K562 (cell line): ENCODE results near the gene WDFY2. TPM values are rescaled to one million over a fixed set of nuclear protein-coding genes. Genes with fewer than 3 reads are reported as not detected.

ENCODE experiments used
- ATAC-seq: fragments of 200-7000 bp; cut with Tn5 transposase; 3 replicates; pipeline ENCODE4 v1.9.1; 2020; ENCODE audit warnings: moderate library complexity
- BruUV-seq: library from RNA; stranded (reverse); fragments of 400-500 nt; replicated peaks from 2 replicates; lab custom pipeline; 2021; lab: Mats Ljungman, UMichigan
- CTCF ChIA-PET: fragments of 300-600 bp; formaldehyde crosslinking; extraction: SDS; loops from one replicate; lab custom pipeline; 2021; ENCODE audit warnings: low intra/inter-chr PET ratio; lab: Yijun Ruan, JAX
- POLR2A ChIA-PET: fragments of 300-600, 350-650 bp; sonication (Branson Sonifier 250); formaldehyde crosslinking; extraction: SDS; loops from one replicate; lab custom pipeline; 2021; ENCODE audit warnings: antibody characterized with exemption, inconsistent platforms; lab: Yijun Ruan, JAX
- DNase-seq, 4 experiments: peaks; one replicate each; pipeline versions ENCODE4 v3.0.0 to v3.0.0-alpha.2; 2011 to 2018; ENCODE audit warnings: low spot score in 3 of 4, mixed read lengths in 3 of 4; ENCODE audit errors: extremely low read depth in 1 of 4
- FAIRE-seq: peaks from 2 replicates; lab custom pipeline; 2011; peaks lifted over from hg19 to GRCh38; lab: Jason Lieb, UNC
- H2AFZ ChIP-seq: 2 replicates; pipeline ENCODE4 v1.6.0; 2011; ENCODE audit warnings: low read depth, low read length, control low read depth, inconsistent platforms
- H3K27ac ChIP-seq: fragments of 200-600 bp; 3 replicates; pipeline ENCODE4 v1.8.0; 2011; ENCODE audit warnings: low read depth, mild to moderate bottlenecking, control low read depth, inconsistent platforms, low read length, moderate library complexity, mixed read lengths; ENCODE audit errors: extremely low read depth
- H3K27me3 ChIP-seq, 2 experiments: fragments of 300-600 bp in 1 of 2; 2 replicates in 1 of 2; 3 replicates in 1 of 2; pipeline versions ENCODE4 v1.6.0 to v1.8.0; 2011; ENCODE audit warnings: inconsistent platforms in 2 of 2, low read length in 2 of 2, mild to moderate bottlenecking in 1 of 2, mixed read lengths in 1 of 2, moderate library complexity in 1 of 2; ENCODE audit not compliant: control insufficient read depth in 2 of 2, insufficient read depth in 2 of 2
- H3K36me3 ChIP-seq: fragments of 300-600 bp; 3 replicates; pipeline ENCODE4 v1.8.0; 2011; ENCODE audit warnings: mild to moderate bottlenecking, low read length, inconsistent platforms; ENCODE audit not compliant: control insufficient read depth, insufficient read depth
- H3K4me1 ChIP-seq, 2 experiments: fragments of 200-600 bp in 1 of 2; replicated peaks in 1 of 2; 2 replicates in 1 of 2; 3 replicates in 1 of 2; pipeline versions ENCODE4 v1.5.1 to v1.8.0; 2011; ENCODE audit warnings: inconsistent platforms in 2 of 2, low read length in 2 of 2, mild to moderate bottlenecking in 1 of 2, mixed read lengths in 1 of 2, moderate library complexity in 1 of 2; ENCODE audit not compliant: control insufficient read depth in 2 of 2, insufficient read depth in 2 of 2
- H3K4me2 ChIP-seq: 2 replicates; pipeline ENCODE4 v1.6.1; 2011; ENCODE audit warnings: low read length, control low read depth, inconsistent platforms, mixed read lengths; ENCODE audit not compliant: insufficient read depth
- H3K4me3 ChIP-seq: fragments of 200-600 bp; sonication (generic), shearing (Covaris generic); 2 replicates; pipeline ENCODE4 v1.5.1; 2016; ENCODE audit warnings: control low read depth, inconsistent platforms
- H3K79me2 ChIP-seq: fragments of 200-600 bp; 3 replicates; pipeline ENCODE4 v1.8.0; 2011; ENCODE audit warnings: low read length, inconsistent platforms; ENCODE audit not compliant: control insufficient read depth, insufficient read depth
- H3K9ac ChIP-seq, 2 experiments: 2 replicates each; pipeline versions ENCODE4 v1.6.0 to v1.6.1; 2011; ENCODE audit warnings: low read depth in 2 of 2, low read length in 2 of 2, control low read depth in 1 of 2, inconsistent platforms in 1 of 2, mild to moderate bottlenecking in 1 of 2, mixed read lengths in 1 of 2; ENCODE audit not compliant: insufficient read depth in 1 of 2
- H3K9me1 ChIP-seq: one replicate; pipeline ENCODE4 v1.6.0; 2011; ENCODE audit warnings: inconsistent platforms, mild to moderate bottlenecking, low read length, moderate library complexity; ENCODE audit not compliant: control insufficient read depth, insufficient read depth
- H3K9me3 ChIP-seq: replicated peaks from 2 replicates; pipeline ENCODE4 v1.5.1; 2011; ENCODE audit warnings: low read depth, low read length, inconsistent platforms; ENCODE audit not compliant: control insufficient read depth, insufficient read depth
- H4K20me1 ChIP-seq: replicated peaks from 2 replicates; pipeline ENCODE4 v1.6.1; 2011; ENCODE audit warnings: low read length, inconsistent platforms, mixed read lengths; ENCODE audit not compliant: control insufficient read depth, insufficient read depth
- ADNP ChIP-seq: fragments of 200-800 bp; sonication (Bioruptor generic); IDR thresholded peaks from 2 replicates; pipeline ENCODE4 v1.6.1; 2016; ENCODE audit warnings: missing genetic modification characterization, missing compliant biosample characterization
- ARNT ChIP-seq, 2 experiments: fragments of 450-650 bp; IDR thresholded peaks; 2 replicates each; pipeline ENCODE4 v1.6.1; 2016; ENCODE audit warnings: mild to moderate bottlenecking in 1 of 2
- BCLAF1 ChIP-seq, 2 experiments: fragments of 450-650 bp in 1 of 2; IDR thresholded peaks; 2 replicates each; pipeline ENCODE4 v1.6.1; 2011 to 2017; ENCODE audit warnings: low read depth in 2 of 2, antibody characterized with exemption in 1 of 2, borderline replicate concordance in 1 of 2, low read length in 1 of 2, mild to moderate bottlenecking in 1 of 2, mixed read lengths in 1 of 2; ENCODE audit not compliant: control insufficient read depth in 1 of 2
- CREBBP ChIP-seq: IDR thresholded peaks from one replicate; pipeline ENCODE4 v1.6.1; 2012; ENCODE audit warnings: low read depth, mild to moderate bottlenecking, control low read depth, inconsistent platforms, low read length
- FOSL1 ChIP-seq: fragments of 200-800 bp; sonication (Bioruptor generic); conservative IDR thresholded peaks from 2 replicates; pipeline ENCODE4 v1.6.1; 2016; ENCODE audit warnings: missing genetic modification characterization, missing compliant biosample characterization
- FOXJ2 ChIP-seq: fragments of 200-800 bp; sonication (Bioruptor generic); IDR thresholded peaks from 2 replicates; pipeline ENCODE4 v1.6.1; 2016; ENCODE audit warnings: missing genetic modification characterization, missing compliant biosample characterization
- KDM1A ChIP-seq, 2 experiments: fragments of 450-650 bp; IDR thresholded peaks; 2 replicates each; pipeline ENCODE4 v1.6.1; 2016; ENCODE audit warnings: mild to moderate bottlenecking in 2 of 2
- NFE2L1 ChIP-seq: fragments of 450-650 bp; IDR thresholded peaks from 2 replicates; pipeline ENCODE4 v1.6.1; 2016; ENCODE audit warnings: missing genetic modification characterization, low read depth, mild to moderate bottlenecking, missing compliant biosample characterization, moderate library complexity, borderline replicate concordance
- SLC30A9 ChIP-seq: fragments of 250-450 bp; sonication (Bioruptor Pico); IDR thresholded peaks from 2 replicates; pipeline ENCODE4 v1.8.0; 2022; ENCODE audit warnings: mild to moderate bottlenecking, moderate library complexity
- SMARCA4 ChIP-seq: fragments of 450-650 bp; IDR thresholded peaks from 2 replicates; pipeline ENCODE4 v1.6.1; 2016
- TCF7L2 ChIP-seq: fragments of 150-350 bp; IDR thresholded peaks from 2 replicates; pipeline ENCODE4 v1.6.1; 2016; ENCODE audit warnings: low read depth, mild to moderate bottlenecking, low read length, moderate library complexity
- ZNF318 ChIP-seq, 2 experiments: fragments of 450-650 bp; IDR thresholded peaks; 2 replicates each; pipeline ENCODE4 v1.6.1; 2016; ENCODE audit warnings: mild to moderate bottlenecking in 2 of 2, borderline replicate concordance in 1 of 2, low read depth in 1 of 2, moderate library complexity in 1 of 2
- WGBS: fragments of 100-300 bp; shearing (Covaris generic); methylation state at CpG from one replicate; pipeline ENCODE4 v1.1.6; 2016; ENCODE audit warnings: low coverage, mixed read lengths; ENCODE audit not compliant: insufficient coverage; ENCODE audit errors: missing lambda C conversion rate; 5-methylcytosine and 5-hydroxymethylcytosine counted together
- in situ Hi-C: fragments of 300-500 bp; cut with MboI; formaldehyde crosslinking; loops from 4 replicates; pipeline ENCODE4 v1.15.0; 2018; ENCODE audit warnings: inconsistent platforms, mixed read lengths
- intact Hi-C: fragments of 100-400 bp; cut with micrococcal nuclease; formaldehyde crosslinking; loops from 2 replicates; pipeline ENCODE4 v1.14.2; 2022
- polyA plus RNA-seq, 8 experiments: library from polyadenylated mRNA; depleted of rRNA in 4 of 8; stranded (reverse) in 5 of 8; unstranded in 3 of 8; fragments of >200 nt; fragmentation: Nextera tagmentation in 2 of 8; fragmentation: Illumina TruSeq in 1 of 8; extraction: Ambion mirVana in 2 of 8; extraction: Trizol in 1 of 8; gene quantifications; 2 replicates each; pipeline versions ENCODE4 v1.2.1 to v1.2.3, GENCODE V29; 2011 to 2014; ENCODE audit warnings: inconsistent platforms in 1 of 8, missing spikeins in 1 of 8
- total RNA-seq, 7 experiments: library from RNA; depleted of rRNA in 6 of 7; stranded (reverse); fragments of >200 nt in 6 of 7; fragmentation: Illumina TruSeq in 2 of 7; extraction: Trizol in 2 of 7; gene quantifications; 2 replicates each; pipeline versions ENCODE4 v1.2.1 to v1.2.3, GENCODE V29; 2011 to 2021; ENCODE audit warnings: low replicate concordance in 1 of 7

Gene WDFY2
- total and polyA plus RNA-seq, 9 of the 15 experiments (the other 6 are each of a cell fraction or from before 2014, with no cell fraction given) = 0.66 to 6.4 (median 4.4) TPM

GRCh38 chr13:51603716-51604115 is 19.5 kb downstream of the WDFY2 start:
- H3K4me2 ChIP-seq = no peak overlapping the region
- H3K9ac ChIP-seq = no peak overlapping the region
- ChIA-PET POLR2A (no interaction called here), CTCF (no interaction called here)
- H3K27me3 ChIP-seq = no peaks in the 10 kb centered on the region
- H2AFZ ChIP-seq = no peak overlapping the region
- intact Hi-C loops (no loop called here), in situ Hi-C loops (no loop called here)
- no peaks in the 10 kb centered on the region for H3K36me3 ChIP-seq
- H3K9me1 ChIP-seq = no peaks in the 10 kb centered on the region
- peaks cover 7% of the 10 kb centered on the region; the same call in 2 of the 3 replicates for H3K79me2 ChIP-seq
- H3K27ac ChIP-seq = no peak overlapping the region
- DNase-seq (no peak), ATAC-seq (no peak), FAIRE-seq (no peak)
- H3K4me3 ChIP-seq = no peak overlapping the region
- no peaks in the 10 kb centered on the region for H4K20me1 ChIP-seq
- 100% methylated on average over 1 of the region's 1 CpG for WGBS
- BruUV-seq = no TSS peak
- no peaks in the 10 kb centered on the region for H3K9me3 ChIP-seq
- peaks cover 0 to 13% of the 10 kb centered on the region in 2 experiments; a peak in 3 of 5 replicates for H3K4me1 ChIP-seq
- TF ChIP-seq FOXJ2 (tag) (no peak), CREBBP (no peak), TCF7L2 (no peak), BCLAF1 (IDR thresholded peaks at IDR 0.05; ENCODE audit: borderline replicate concordance in 1 of 2, control insufficient read depth in 1 of 2, low read depth in 2 of 2, low read length in 1 of 2) (no peak), SMARCA4 (no peak), ARNT (IDR thresholded peaks at IDR 0.05) (no peak), SLC30A9 (CRISPR knock-in tag) (no peak), KDM1A (IDR thresholded peaks at IDR 0.05) (no peak), ZNF318 (IDR thresholded peaks at IDR 0.05; ENCODE audit: borderline replicate concordance in 1 of 2, low read depth in 1 of 2) (no peak), ADNP (no peak), NFE2L1 (tag) (no peak), FOSL1 (tag) (no peak)
